NCI-H446 (cell line): ENCODE data around the gene TOM1.
"Not testable (repeated sequence)": the region's sequence is repeated elsewhere in the genome, so short reads cannot be mapped to it uniquely, and the experiment has no call there.

Source experiments
- DNase-seq, 2 experiments: peaks; one replicate each; lab custom pipeline; 2025; lab: John Stamatoyannopoulos, UW

The TOM1 gene

DNA sequence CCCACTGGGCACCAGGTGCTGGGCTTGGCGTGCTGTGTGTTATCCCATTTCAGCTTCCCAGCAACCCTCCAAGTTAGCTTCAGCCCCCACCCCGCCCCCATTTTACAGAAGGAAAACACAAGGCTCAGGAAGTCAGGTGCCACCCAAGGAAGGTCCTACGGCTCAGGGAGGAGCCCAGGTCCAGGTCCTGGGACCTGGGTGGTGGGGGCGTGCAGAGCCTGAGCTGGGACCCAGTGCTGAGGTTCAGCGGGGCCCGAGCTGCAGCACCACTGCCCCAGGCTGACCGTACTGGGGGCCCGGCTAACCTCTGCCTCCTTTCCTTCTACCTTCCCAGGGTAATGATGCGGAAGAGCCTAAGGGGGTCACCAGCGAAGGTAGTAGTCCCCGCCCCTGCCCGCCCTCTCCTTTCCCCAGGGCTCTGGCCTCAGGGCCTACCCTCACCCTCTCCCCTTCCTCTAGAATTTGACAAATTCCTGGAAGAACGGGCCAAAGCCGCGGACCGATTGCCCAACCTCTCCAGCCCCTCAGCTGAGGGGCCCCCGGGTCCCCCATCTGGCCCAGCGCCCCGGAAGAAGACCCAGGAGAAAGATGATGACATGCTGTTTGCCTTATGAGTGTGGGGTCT, 47.0 kb downstream of the TOM1 start:
- DNase-seq: no peak

DNA sequence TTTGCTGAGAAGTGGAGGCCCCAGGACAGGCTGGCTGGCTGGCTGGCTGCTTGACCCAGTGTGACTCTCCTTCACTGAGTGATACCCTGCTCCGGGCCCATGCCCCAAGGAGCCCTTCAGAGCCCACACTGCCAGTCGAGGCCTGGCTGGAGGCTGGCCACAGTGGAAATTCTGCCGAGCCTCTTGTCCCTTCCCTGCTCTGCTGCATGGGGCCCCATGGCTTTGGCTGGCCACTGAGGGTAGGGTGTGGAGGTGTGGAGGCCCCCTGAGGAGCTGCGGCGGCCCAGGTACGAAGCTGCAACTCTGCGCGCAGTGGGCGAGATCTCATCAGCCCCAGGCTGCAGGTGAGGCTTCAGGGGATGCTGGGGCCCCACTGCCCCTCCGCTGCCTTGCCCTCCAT, 47.8 kb downstream of the TOM1 start:
- DNase-seq: no peak

DNA sequence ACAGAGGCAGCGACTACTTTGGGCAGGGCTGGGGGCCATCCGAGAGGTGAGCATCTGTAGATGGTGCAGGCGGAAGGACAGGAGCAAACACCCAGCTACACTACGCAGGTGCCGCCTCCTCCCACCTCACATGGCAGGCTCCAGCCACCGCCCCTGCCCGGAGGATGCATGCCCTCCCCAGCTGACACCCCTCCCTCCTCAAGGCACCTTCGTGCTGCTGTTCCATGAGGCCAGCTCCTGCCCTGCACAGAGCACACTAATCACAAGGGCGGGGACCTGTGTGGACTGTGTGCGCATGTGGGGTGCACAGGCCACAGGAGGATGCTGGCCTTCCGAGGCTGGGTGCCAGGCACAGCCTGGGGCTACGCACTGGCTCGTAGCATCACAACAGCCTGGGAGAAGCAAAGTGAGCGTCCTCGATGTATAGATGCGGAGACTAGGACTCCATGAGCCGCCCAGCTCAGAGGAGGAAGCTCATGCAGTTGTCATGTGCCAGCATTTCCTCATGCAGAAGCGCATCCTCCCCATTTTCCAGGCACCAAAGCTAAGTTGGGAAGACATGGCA, 48.4 kb downstream of the TOM1 start:
- no peak for DNase-seq

DNA sequence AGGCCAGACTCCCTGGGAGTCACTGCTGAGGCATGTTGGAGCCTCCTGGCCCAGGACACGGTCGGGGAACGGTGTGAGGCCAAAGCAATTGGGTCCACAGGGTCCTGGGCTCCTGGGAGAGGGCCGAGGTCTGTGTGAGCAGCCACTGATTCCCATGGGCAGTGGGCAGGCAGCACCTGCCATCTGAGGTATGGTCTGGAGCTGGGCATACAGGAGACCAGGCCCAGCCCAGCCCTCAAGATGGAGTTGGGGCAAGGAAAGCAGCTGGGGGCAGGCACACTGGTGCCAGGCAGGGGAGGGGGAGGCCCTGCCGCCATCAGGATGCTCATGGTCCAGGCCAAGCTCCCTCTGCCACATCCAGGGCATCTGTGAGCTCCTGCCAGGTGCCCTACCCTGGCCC, 49.0 kb downstream of the TOM1 start:
- DNase-seq: no peak

DNA sequence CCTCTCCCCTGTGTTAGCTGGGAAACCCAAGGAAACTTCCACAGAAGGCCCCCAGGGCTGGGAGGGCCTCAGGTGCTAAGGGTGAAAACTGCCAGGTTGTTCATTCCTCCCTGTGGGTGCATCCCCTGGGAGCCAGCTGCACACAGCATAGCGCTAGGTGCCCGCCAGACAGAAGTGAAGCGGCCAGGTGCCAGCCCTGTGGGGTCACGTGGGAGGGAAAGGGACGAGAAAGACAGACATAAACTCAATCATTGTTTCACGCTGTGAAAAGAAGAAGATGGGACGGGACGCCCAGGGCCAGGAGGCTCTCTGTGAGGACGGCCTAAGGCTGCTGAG, 49.6 kb downstream of the TOM1 start:
- no peak for DNase-seq

DNA sequence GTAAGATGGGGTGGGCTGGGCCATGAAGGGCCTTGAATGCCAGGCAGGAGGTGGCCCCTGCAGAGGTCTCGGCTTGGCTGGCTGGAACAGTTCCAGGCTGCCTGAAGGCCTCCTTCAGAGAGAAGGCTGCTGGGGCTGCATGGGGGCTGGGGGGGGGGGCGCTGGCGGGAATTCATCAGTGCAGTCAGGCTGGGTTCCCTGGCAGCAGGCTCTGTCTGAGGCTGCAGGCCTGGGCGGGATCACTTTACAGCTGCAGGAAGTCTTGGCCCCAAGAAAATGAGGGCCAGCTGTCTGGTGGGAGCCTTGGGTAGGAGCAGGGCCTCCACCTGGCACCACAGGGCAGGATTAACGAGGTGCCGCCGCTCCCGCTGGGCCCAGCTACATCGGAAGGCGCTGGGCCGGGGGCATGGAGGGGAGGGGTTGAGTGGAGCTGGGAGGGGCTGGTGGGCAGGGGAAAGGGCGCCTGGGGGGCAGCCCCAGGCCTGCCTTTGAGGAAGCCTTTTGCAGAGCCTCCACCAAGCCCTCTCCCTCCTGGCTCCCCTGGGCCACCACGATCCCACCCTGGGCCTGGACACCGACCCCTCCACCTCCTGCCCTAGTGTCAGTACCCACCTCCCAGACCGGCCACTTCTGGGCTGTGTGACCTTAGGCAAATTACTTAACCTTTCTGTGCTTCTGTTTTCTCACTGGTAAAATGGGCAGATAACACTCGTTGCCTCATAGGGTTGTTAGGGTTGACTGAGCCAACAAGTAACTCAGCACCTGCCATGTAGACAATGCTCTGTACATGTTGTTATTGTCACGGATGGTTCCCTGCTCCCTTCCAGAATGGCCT, 50.2 kb downstream of the TOM1 start:
- peak in 1 of 2 experiments; percentile 72 for DNase-seq

DNA sequence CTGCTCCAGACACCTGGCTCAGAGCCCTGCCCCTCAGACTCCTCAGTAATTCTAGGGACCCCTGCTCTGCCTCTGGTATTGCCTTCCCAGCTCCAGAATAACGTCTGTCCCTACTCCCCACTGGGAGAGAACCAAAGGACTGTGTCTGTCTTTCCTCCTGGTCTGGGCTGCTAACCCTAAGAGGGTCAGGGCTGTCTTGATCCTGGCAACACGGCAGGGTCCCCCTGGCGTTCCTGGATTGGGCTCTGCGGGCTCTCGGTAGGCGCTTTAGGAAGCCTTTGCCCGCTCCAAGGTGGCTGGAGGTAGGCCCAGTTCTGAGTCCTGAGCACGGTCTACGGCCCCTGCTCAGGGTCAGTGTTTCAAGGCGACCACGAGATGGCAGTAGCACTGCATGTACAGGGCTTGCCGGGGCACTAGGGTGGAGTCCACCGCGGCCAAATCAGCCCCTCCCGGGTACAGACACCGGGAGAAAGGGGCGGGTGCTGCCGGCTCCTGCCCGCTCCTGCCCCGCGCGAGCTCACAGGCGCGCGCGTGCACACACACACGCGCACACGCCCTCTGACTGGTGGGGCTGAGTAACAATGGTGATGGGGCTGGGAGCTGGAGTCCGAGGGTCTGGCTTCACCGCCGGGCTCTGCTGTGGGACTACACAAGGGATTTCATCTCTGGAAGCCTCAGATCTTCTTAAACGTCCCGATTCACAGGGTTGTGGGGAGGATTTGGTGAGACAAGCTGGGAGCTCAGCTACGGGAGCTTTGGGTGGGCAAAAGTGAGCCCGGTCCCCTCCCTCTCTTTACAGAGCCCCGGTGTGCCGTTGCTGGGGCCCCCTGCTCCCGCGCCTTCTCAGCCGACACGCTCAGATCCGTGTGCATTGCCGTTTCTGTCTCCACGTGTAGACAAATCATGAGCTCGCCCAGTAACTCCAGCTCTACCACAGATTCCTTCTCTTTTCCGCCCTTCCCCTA, 51.1 kb downstream of the TOM1 start:
- peak; percentile 64 to 91 for DNase-seq

DNA sequence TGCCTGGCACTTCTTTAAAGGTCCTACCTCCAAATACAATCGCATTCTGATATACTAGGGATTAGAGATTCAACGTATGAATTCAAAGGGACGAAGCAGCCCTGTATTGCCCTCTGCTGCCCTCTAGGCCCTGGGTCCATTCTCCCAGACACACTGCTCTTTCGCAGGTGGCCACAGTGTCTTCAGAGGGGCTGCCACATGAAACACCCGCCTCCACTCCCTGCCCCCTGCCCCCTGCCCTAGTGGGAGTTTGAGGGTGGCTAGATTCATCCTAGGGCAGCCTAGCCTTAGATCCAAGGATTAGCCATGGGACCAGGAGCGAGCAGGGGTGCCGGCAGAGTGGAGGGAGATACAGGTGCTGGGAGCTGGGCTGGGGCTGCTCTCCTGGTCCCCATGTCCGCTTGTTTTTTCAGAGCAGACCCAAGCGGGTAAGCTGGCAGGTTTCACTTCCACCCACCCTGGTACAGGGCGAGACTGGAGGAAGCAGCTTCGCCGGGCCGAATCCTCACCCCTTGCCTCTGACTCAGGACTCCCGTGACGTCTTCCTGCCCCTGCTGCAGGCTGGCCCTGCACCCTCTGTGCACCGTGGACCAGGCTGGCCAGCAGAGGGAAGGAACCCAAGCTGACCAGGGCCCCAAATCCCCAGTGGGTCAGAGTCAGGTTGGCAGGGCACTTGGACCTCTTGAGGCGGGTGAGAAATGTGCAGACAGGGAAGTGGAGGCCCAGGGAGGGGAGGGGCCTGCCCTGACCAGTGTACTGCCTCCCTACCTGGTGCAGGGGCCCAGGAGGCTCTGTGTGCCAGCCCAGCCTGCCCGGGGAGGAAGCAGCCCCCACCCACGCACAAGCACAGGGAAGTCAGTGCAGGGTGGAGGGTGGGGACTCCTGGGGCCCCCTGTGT, 52.8 kb downstream of the TOM1 start:
- no peak for DNase-seq

DNA sequence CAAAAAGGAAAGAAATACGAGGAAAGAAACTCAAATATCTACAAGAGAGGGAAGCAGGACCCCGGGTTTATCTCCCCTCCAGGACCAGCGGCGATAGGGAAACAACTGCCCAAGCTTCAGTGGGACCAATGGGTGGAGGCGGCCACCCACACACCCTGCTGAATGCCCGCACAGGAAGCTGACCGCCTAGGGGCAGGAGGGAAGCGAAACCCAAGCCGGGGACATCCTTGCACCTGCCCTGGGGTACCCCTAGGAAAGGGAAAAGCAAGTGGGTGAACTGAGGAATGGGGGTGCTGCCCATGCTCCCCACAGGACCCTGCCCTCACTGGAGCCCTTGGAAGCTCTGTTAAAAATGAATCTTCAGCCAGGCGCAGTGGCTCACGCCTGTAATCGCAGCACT, 53.6 kb downstream of the TOM1 start:
- no peak for DNase-seq

DNA sequence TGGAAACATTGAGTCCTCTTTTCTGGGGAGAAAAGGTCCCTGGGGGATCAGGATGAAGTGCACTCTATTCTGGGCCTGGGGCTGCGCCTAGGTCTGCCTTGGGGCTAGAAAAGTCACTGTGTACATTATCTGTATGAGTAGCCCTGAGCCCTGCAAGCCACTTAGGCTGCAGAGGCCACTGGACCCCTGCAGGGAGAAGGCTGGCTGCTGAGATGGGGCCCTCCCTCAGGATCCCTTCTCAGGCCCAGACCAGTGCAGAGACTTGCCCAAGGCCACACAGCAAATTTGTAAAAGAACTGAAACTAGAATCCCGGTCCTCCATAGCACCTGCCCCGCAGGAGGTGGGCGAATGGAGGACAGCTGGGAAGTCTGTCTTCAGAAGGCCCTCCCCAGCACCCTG, 54.4 kb downstream of the TOM1 start:
- no peak for DNase-seq

DNA sequence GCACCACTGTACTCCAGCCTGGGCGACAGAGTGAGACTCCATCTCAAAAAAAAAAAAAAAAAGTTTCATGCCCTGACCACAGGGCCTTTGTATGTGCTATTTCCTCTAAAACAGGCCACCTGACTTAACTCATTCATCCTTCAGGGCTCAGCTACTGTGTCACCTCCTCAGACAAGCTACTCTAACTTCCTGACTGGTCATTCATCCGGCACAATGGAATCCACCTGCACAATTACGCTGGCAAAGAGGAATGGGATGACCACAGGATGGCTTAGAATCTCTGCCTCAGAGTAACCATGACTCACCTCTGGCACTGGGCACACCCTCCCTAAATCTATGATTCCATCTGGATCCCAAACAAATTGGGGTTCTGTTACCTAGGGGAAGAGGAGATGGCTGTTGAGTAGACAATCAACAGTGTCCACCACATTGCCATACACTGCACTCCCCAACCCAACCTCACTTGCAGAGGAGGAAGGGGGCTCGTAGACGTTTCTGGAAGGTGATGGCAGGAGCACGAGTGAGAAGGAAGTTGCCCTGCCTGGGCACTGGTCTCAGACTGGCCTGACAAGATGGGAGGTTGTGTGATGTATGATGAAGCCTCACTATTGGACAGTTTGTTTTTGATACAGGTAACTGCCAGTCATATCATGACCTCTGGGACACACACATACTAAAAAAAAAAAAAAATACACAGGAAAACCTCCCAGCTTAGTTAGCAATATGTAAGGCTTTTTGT, 58.4 kb downstream of the TOM1 start:
- DNase-seq: no peak

DNA sequence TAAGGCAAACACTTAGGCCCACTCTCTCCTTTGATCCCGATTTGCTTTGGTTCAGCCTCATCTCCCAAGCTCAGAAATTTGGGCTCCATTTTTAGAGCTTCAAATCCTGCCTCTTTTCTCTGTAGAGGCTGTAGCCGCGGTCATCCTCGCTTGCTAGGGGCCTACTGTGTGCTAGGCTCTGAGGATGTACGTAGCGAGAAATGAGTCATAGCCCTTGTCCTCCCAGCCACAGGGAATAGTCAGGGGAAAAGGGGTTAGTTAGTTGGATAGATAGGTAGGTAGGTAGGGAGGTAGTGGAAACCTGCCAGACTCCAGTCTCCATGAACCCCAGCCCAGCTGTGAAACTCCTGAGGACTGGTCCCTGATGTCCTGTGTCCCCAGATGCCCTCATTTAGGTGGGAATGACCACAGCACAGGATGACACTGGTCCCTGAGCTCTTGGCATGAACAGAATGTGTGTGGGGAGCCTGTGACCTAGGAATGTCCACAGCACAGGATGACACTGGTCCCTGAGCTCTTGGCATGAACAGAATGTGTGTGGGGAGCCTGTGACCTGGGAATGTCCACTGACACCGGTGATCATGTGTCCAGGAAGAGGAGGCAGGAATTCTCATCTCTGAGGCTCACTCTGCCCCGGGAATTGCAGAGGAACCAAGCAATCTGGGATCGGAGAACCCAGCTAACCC, 59.8 kb downstream of the TOM1 start:
- DNase-seq: no peak

DNA sequence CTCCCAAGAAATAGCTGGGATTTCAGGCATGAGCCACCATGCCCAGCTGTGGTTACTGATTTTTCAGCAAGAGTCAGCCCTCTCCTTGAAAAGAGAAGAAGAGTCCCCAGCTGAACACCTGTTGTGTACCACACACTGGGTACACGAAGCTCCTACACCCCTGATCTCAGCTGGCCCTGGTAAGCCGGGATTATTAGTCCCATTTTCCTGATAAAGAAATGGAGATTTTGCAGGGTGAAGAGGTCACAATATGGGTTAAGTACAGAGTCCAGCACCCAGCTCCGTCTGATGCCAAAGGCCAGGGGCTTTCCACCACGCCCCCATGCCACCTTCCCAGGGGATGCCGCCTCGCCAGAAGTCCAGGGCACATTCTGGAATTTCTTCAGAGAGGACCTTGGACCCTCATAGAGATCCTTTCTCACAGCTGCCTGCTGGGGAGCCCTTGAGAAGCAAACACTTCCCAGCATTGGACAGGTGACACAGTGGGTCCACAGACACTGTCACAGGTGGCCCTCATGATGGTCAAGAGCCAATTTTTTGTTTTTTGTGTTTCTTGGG, 61.4 kb downstream of the TOM1 start:
- DNase-seq: no peak

DNA sequence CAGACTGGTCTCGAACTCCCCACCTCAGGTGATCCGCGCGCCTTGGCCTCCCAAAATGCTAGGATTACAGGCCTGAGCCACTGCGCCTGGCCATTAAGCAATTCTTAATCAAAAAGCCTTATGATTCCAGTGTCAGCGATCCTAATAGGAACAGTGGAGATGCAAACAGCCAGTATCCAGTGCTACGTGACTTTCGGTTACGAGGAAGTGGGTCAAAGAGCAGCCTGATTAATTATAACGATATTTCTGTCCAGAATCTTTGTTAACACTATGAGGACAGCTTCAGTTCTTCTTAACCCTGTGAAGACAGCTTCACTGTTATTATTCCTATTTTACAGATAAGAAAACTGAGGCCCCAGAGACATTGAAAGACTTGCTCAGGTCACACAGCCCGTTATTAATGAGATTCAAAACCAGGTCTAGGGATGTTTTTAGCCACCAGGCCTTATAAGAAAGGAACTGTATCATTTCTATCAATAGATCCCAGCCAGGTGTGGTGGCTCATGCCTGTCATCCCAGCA, 63.9 kb downstream of the TOM1 start:
- no peak for DNase-seq

DNA sequence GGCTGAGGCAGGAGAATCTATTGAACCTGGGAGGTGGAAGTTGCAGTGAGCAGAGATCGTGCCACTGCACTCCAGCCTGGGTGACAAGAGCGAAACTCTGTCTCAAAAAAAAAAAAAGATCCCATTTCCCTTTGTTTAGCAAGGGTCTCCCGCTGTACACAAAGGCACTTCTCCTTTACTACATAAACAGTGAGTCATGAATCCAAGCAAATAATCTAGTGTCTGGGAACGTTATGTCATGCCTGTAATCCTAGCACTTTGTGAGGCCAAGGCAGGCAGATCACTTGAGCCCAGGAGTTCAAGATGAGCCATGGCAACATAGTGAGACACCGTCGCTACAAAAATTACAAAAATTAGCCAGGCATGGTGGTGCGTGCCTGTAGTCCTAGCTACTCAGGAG, 64.5 kb downstream of the TOM1 start:
- DNase-seq: not testable (repeated sequence)

DNA sequence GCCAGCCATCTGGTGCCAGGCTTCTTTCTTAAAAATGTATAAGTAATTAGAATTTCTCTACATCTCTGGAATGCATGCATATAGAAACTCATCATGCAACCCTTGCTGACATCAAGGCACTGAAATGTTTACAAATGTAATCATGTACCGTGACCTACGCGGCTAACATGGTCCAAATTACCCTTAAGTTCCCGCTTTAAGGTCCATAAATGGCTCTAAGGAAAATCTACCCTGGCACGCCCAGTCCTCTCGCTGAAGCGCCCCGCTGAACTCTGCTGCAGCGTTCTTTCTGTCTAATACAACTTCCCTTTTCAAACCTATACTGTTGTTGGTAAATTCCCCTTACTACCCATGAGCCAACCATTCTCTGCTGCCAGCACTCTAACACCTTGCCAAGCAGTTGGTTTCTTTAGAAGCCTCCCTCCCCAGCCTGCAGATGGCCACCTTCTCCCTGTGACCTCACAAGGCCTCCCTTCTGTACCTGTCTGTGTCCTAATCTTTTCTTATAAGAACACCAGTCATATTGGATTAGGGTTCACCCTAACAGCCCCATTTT, 67.7 kb downstream of the TOM1 start:
- DNase-seq: no peak

DNA sequence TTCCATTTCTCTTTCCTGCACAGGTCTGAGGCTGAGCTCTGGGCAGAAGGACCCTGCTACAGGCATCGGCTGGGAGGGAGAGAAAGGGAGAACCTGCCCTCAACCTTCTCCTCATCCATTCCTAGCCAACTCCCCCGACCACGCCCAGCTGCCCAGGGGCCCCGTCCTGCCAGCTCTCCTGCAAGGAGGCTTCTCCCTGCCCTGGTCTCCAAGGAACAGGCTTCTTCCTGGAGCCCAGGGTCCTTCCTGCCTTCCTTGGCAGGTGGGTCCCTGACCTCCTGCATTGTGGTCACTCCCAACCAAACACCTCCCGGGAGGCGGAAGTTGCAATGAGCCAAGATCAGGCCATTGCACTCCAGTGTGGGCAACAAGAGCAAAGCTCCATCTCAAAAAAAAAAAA, 68.7 kb downstream of the TOM1 start:
- no peak for DNase-seq

DNA sequence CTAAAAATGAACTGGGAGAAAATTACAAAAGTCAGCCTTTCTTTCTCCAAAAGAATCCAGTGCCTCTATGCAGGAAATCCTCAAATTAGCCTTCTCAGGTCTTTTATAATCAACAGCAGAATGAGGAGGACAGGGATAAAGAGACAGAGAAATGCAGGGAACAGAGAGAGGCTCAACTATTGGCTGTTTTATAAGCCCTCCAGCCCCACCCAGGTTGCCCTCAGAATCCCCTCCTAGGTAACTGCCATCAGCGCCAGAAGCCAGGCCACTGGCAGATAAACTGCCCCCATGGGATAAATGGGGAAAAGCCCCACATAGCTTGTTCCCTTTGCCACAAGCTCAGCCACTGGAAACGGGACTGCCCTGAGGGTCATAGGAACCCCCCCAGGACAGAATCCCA, 70.3 kb downstream of the TOM1 start:
- DNase-seq: no peak

DNA sequence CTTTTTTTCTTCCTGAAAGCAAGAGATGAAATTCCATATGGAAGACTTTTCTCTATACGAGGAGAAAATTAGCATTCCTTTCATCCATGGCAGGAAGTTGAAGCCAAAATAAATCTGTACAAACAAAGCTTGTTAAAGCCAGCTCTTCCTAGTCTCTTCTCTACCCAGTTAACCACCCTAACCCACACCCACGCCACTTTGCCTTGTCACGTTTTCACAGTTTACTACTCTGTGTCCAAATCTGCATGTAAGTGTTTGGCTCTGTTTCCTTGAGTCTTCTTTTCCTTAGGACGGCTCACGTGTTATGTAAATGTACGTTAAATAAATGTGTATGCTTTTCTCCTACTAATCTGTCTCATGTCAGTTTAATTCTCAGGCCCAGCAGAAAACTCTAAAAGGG, 74.1 kb downstream of the TOM1 start:
- no peak for DNase-seq
